ENCODE measurements around the gene PRRT4.
A peak's percentile ranks its signal among the peaks of the same experiment; 100 is the strongest.

GRCh38 chr7:128352153-128352537 lies 9.3 kb downstream of the PRRT4 start:
- no peak for TF ChIP-seq EZH2 (IDR thresholded peaks at IDR 0.05; ENCODE audit: borderline replicate concordance, low read length)
- peak; percentile 33 to 66 for TF ChIP-seq CTCF (conservative IDR thresholded peaks at IDR 0.05 in 1 of 2, IDR thresholded peaks at IDR 0.05 in 1 of 2; ENCODE audit: extremely low read depth in 1 of 2, insufficient read depth in 1 of 2, low read depth in 1 of 2, low read length in 2 of 2)
